Measurements from ENCODE around the gene CADPS2. TPM values are rescaled to one million over a fixed set of nuclear protein-coding genes. Genes with fewer than 3 reads are reported as not detected.

CADPS2 gene
- total and polyA plus RNA-seq, 4 donors = 5.9 to 23.8 (median 11.0) TPM

- Histone ChIP-seq H3K27me3 (ENCODE audit: control insufficient read depth in 1 of 2, insufficient read depth in 2 of 2, low read length in 1 of 2) (no peaks in the 10 kb centered on the region), H3K4me3 (ENCODE audit: low read length in 2 of 2) (no peak overlapping the region), H3K9me3 (ENCODE audit: control insufficient read depth, low read length) (no peaks in the 10 kb centered on the region), H3K27ac (ENCODE audit: low read depth in 1 of 2, low read length in 2 of 2) (no peak overlapping the region), H3K36me3 (ENCODE audit: control insufficient read depth in 1 of 2, insufficient read depth in 2 of 2, low read length in 1 of 2) (no peaks in the 10 kb centered on the region), H3K4me1 (ENCODE audit: control insufficient read depth in 1 of 2, insufficient read depth in 2 of 2, low read length in 2 of 2) (no peaks in the 10 kb centered on the region)
- DNase-seq (no peak), ATAC-seq (ENCODE audit: low FRiP score) (no peak)
- intact Hi-C loops (cut with DNase I) = loop anchor here in 1 of 2 donors (10.0 kb wide), 1 partner anchor 440 kb away; no protein-coding TSS in a partner anchor
- 30 to 77% methylated on average over 1 of the region's 1 CpG for WGBS, 2 donors
Measured at GRCh38 chr7:122535086-122535485, 351.2 kb downstream of the CADPS2 start.

- DNase-seq (no peak), ATAC-seq (ENCODE audit: low FRiP score) (no peak)
- Histone ChIP-seq H3K9me3 (ENCODE audit: control insufficient read depth, low read length) (no peaks in the 10 kb centered on the region), H3K4me1 (ENCODE audit: control insufficient read depth in 1 of 2, insufficient read depth in 2 of 2, low read length in 2 of 2) (no peaks in the 10 kb centered on the region), H3K27ac (ENCODE audit: low read depth in 1 of 2, low read length in 2 of 2) (no peak overlapping the region), H3K36me3 (ENCODE audit: control insufficient read depth in 1 of 2, insufficient read depth in 2 of 2, low read length in 1 of 2) (no peaks in the 10 kb centered on the region), H3K27me3 (ENCODE audit: control insufficient read depth in 1 of 2, insufficient read depth in 2 of 2, low read length in 1 of 2) (no peaks in the 10 kb centered on the region), H3K4me3 (ENCODE audit: low read length in 2 of 2) (no peak overlapping the region)
- intact Hi-C loops (cut with DNase I) = loop anchor here (5.0 to 10.0 kb wide), 2 partner anchors 315 to 438 kb away; no protein-coding TSS in a partner anchor
- WGBS, 2 donors = 15 to 19% methylated on average over 9 of the region's 9 CpGs
Measured at GRCh38 chr7:122532406-122533269, 353.6 kb downstream of the CADPS2 start.

GRCh38 chr7:122528879-122529481 is 357.3 kb downstream of the CADPS2 start:
- no peak for DNase-seq
- Histone ChIP-seq H3K4me3 (ENCODE audit: low read length in 2 of 2) (no peak overlapping the region), H3K36me3 (ENCODE audit: control insufficient read depth in 1 of 2, insufficient read depth in 2 of 2, low read length in 1 of 2) (no peaks in the 10 kb centered on the region), H3K27ac (ENCODE audit: low read depth in 1 of 2, low read length in 2 of 2) (no peak overlapping the region), H3K9me3 (ENCODE audit: control insufficient read depth, low read length) (no peaks in the 10 kb centered on the region), H3K4me1 (ENCODE audit: control insufficient read depth in 1 of 2, insufficient read depth in 2 of 2, low read length in 2 of 2) (no peaks in the 10 kb centered on the region), H3K27me3 (ENCODE audit: control insufficient read depth in 1 of 2, insufficient read depth in 2 of 2, low read length in 1 of 2) (no peaks in the 10 kb centered on the region)
- intact Hi-C loops (cut with DNase I) = loop anchor here in 1 of 2 donors (2.0 kb wide), 1 partner anchor 310 kb away; no protein-coding TSS in a partner anchor
- ATAC-seq (ENCODE audit: low FRiP score) = no peak
- 15 to 21% methylated on average over 3 of the region's 3 CpGs for WGBS, 2 donors

GRCh38 chr7:122525355-122525754 is 360.9 kb downstream of the CADPS2 start:
- intact Hi-C loops (cut with DNase I) = no loop called here
- peak; percentile 60 for ATAC-seq (ENCODE audit: low FRiP score)
- no peak for DNase-seq
- Histone ChIP-seq H3K36me3 (ENCODE audit: control insufficient read depth in 1 of 2, insufficient read depth in 2 of 2, low read length in 1 of 2) (no peaks in the 10 kb centered on the region), H3K27me3 (ENCODE audit: control insufficient read depth in 1 of 2, insufficient read depth in 2 of 2, low read length in 1 of 2) (no peaks in the 10 kb centered on the region), H3K4me1 (ENCODE audit: control insufficient read depth in 1 of 2, insufficient read depth in 2 of 2, low read length in 2 of 2) (no peaks in the 10 kb centered on the region), H3K27ac (ENCODE audit: low read depth in 1 of 2, low read length in 2 of 2) (no peak overlapping the region), H3K4me3 (ENCODE audit: low read length in 2 of 2) (no peak overlapping the region), H3K9me3 (ENCODE audit: control insufficient read depth, low read length) (no peaks in the 10 kb centered on the region)
- 91 to 93% methylated on average over 5 of the region's 5 CpGs for WGBS, 2 donors

GRCh38 chr7:122521767-122522166 is 364.5 kb downstream of the CADPS2 start:
- no peaks in the 10 kb centered on the region for H3K4me1 ChIP-seq (ENCODE audit: control insufficient read depth in 1 of 2, insufficient read depth in 2 of 2, low read length in 2 of 2)
- ATAC-seq (ENCODE audit: low FRiP score) (no peak), DNase-seq (no peak)
- no peak overlapping the region for H3K4me3 ChIP-seq (ENCODE audit: low read length in 2 of 2)
- H3K36me3 ChIP-seq (ENCODE audit: control insufficient read depth in 1 of 2, insufficient read depth in 2 of 2, low read length in 1 of 2) = no peaks in the 10 kb centered on the region
- H3K27me3 ChIP-seq (ENCODE audit: control insufficient read depth in 1 of 2, insufficient read depth in 2 of 2, low read length in 1 of 2) = no peaks in the 10 kb centered on the region
- H3K27ac ChIP-seq (ENCODE audit: low read depth in 1 of 2, low read length in 2 of 2) = no peak overlapping the region
- intact Hi-C loops (cut with DNase I) = no loop called here
- no peaks in the 10 kb centered on the region for H3K9me3 ChIP-seq (ENCODE audit: control insufficient read depth, low read length)

- no peaks in the 10 kb centered on the region for H3K9me3 ChIP-seq (ENCODE audit: control insufficient read depth, low read length)
- no peaks in the 10 kb centered on the region for H3K27me3 ChIP-seq (ENCODE audit: control insufficient read depth in 1 of 2, insufficient read depth in 2 of 2, low read length in 1 of 2)
- intact Hi-C loops (cut with DNase I) = no loop called here
- DNase-seq (no peak), ATAC-seq (ENCODE audit: low FRiP score) (no peak)
- H3K4me3 ChIP-seq (ENCODE audit: low read length in 2 of 2) = no peak overlapping the region
- H3K4me1 ChIP-seq (ENCODE audit: control insufficient read depth in 1 of 2, insufficient read depth in 2 of 2, low read length in 2 of 2) = no peaks in the 10 kb centered on the region
- WGBS, 2 donors = 47 to 62% methylated on average over 5 of the region's 5 CpGs
- H3K36me3 ChIP-seq (ENCODE audit: control insufficient read depth in 1 of 2, insufficient read depth in 2 of 2, low read length in 1 of 2) = no peaks in the 10 kb centered on the region
- no peak overlapping the region for H3K27ac ChIP-seq (ENCODE audit: low read depth in 1 of 2, low read length in 2 of 2)
Measured at GRCh38 chr7:122520971-122521555, 365.2 kb downstream of the CADPS2 start.

GRCh38 chr7:122518488-122518887 is 367.8 kb downstream of the CADPS2 start:
- Histone ChIP-seq H3K27ac (ENCODE audit: low read depth in 1 of 2, low read length in 2 of 2) (no peak overlapping the region), H3K36me3 (ENCODE audit: control insufficient read depth in 1 of 2, insufficient read depth in 2 of 2, low read length in 1 of 2) (no peaks in the 10 kb centered on the region), H3K4me1 (ENCODE audit: control insufficient read depth in 1 of 2, insufficient read depth in 2 of 2, low read length in 2 of 2) (no peaks in the 10 kb centered on the region), H3K27me3 (ENCODE audit: control insufficient read depth in 1 of 2, insufficient read depth in 2 of 2, low read length in 1 of 2) (no peaks in the 10 kb centered on the region), H3K4me3 (ENCODE audit: low read length in 2 of 2) (no peak overlapping the region), H3K9me3 (ENCODE audit: control insufficient read depth, low read length) (no peaks in the 10 kb centered on the region)
- ATAC-seq (ENCODE audit: low FRiP score) = no peak
- intact Hi-C loops (cut with DNase I) = no loop called here
- 81 to 82% methylated on average over 4 of the region's 4 CpGs for WGBS, 2 donors
- no peak for DNase-seq

GRCh38 chr7:122517576-122517975 is 368.7 kb downstream of the CADPS2 start:
- DNase-seq (no peak), ATAC-seq (ENCODE audit: low FRiP score) (no peak)
- Histone ChIP-seq H3K4me3 (ENCODE audit: low read length in 2 of 2) (no peak overlapping the region), H3K9me3 (ENCODE audit: control insufficient read depth, low read length) (no peaks in the 10 kb centered on the region), H3K27me3 (ENCODE audit: control insufficient read depth in 1 of 2, insufficient read depth in 2 of 2, low read length in 1 of 2) (no peaks in the 10 kb centered on the region), H3K27ac (ENCODE audit: low read depth in 1 of 2, low read length in 2 of 2) (no peak overlapping the region), H3K4me1 (ENCODE audit: control insufficient read depth in 1 of 2, insufficient read depth in 2 of 2, low read length in 2 of 2) (no peaks in the 10 kb centered on the region), H3K36me3 (ENCODE audit: control insufficient read depth in 1 of 2, insufficient read depth in 2 of 2, low read length in 1 of 2) (no peaks in the 10 kb centered on the region)
- WGBS, 2 donors = 32 to 44% methylated on average over 1 of the region's 1 CpG
- intact Hi-C loops (cut with DNase I) = no loop called here

All from aorta (tissue), 5 donors.